T-helper 2 cell treated with Interferon-gamma antibody and Interleukin-4, amounts not matched to agents 5 μg/mL and 100 μg/mL, for 36 hours (primary cell): Measurements from ENCODE around the gene KCTD11.
A peak's percentile ranks its signal among the peaks of the same experiment; 100 is the strongest.
"Not testable (repeated sequence)": the region's sequence is repeated elsewhere in the genome, so short reads cannot be mapped to it uniquely, and the experiment has no call there.

ENCODE experiments used
- DNase-seq: peaks from one replicate; pipeline ENCODE4 v3.0.0; 2021; ENCODE audit warnings: low spot score
- H3K27ac Mint-ChIP-seq: one replicate; pipeline ENCODE4 v1.8.0; 2021; ENCODE audit warnings: mild to moderate bottlenecking, mixed read lengths
- H3K27me3 Mint-ChIP-seq: one replicate; pipeline ENCODE4 v1.8.0; 2021; ENCODE audit warnings: low read depth, mixed read lengths
- H3K36me3 Mint-ChIP-seq: one replicate; pipeline ENCODE4 v1.8.0; 2021; ENCODE audit warnings: low read depth, mixed read lengths
- H3K4me1 Mint-ChIP-seq: one replicate; pipeline ENCODE4 v1.8.0; 2021; ENCODE audit warnings: low read depth, mixed read lengths
- H3K4me3 Mint-ChIP-seq: one replicate; pipeline ENCODE4 v1.8.0; 2022; ENCODE audit warnings: mild to moderate bottlenecking, moderate library complexity, mixed read lengths
- H3K9me3 Mint-ChIP-seq: one replicate; pipeline ENCODE4 v1.8.0; 2021; ENCODE audit warnings: mixed read lengths

The KCTD11 gene

DNA sequence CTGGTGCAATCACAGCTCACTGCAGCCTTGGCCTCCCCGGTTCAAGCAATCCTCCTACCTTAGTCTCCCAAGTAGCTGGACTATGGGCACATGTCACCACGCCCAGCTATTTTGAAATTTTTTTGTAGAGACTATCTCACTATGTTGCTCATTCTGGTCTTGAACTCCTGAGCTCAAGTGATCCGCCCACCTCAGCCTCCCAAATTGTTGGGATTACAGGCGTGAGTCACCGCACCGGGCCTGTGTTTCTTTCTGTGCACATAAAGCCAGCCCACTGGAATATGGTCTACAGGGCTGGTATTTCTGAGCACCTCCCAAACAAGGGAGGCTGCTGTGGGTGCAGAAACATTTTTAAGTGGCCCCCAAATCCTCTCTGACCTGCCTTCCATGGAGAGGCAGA lies 11.3 kb downstream of the KCTD11 start:
- no peak overlapping the region for H3K27ac Mint-ChIP-seq
- no peaks in the 10 kb centered on the region for H3K9me3 Mint-ChIP-seq
- no peaks in the 10 kb centered on the region for H3K36me3 Mint-ChIP-seq
- H3K4me3 Mint-ChIP-seq = no peak overlapping the region
- peaks cover 3% of the 10 kb centered on the region for H3K27me3 Mint-ChIP-seq
- no peaks in the 10 kb centered on the region for H3K4me1 Mint-ChIP-seq
- DNase-seq = no peak

GRCh38 chr17:7365963-7366362 lies 14.0 kb downstream of the KCTD11 start:
- DNase-seq, H3K4me3 Mint-ChIP-seq, H3K27ac Mint-ChIP-seq, H3K9me3 Mint-ChIP-seq, H3K36me3 Mint-ChIP-seq, H3K4me1 Mint-ChIP-seq: not testable (repeated sequence)
- peaks cover 14% of the 10 kb centered on the region for H3K27me3 Mint-ChIP-seq

DNA sequence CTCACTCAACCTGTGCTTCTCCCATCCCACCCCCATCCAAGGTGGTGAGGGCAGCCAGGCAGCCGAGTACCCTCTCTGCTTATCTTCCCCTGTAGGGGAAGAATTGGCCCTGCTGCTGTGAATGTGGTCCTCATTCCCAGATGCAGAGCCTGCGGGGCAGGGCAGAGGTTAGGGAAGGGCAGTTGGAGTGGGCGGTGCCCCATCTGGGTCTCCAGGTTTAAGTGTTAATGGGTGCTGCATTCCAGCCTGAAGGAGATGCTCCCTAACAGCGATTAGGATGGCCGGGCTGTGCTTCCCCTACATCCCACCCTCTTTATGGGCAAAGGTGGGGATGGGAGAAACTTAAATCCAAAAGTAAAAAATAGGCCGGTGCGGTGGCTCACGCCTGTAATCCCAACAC lies 15.1 kb downstream of the KCTD11 start:
- Mint-ChIP-seq H3K4me1 (peaks cover 1% of the 10 kb centered on the region), H3K36me3 (no peaks in the 10 kb centered on the region), H3K27ac (no peak overlapping the region)

GRCh38 chr17:7367918-7368598 lies 16.1 kb downstream of the KCTD11 start:
- no peak overlapping the region for H3K27ac Mint-ChIP-seq
- no peak for DNase-seq
- no peaks in the 10 kb centered on the region for H3K9me3 Mint-ChIP-seq
- H3K4me1 Mint-ChIP-seq = peaks cover 1% of the 10 kb centered on the region
- no peak overlapping the region for H3K4me3 Mint-ChIP-seq
- no peaks in the 10 kb centered on the region for H3K36me3 Mint-ChIP-seq
- H3K27me3 Mint-ChIP-seq = peaks cover 11% of the 10 kb centered on the region

More for the DNA sequence above, 15.1 kb downstream of the KCTD11 start:
- H3K4me3 Mint-ChIP-seq = no peak overlapping the region
- DNase-seq = no peak
- H3K9me3 Mint-ChIP-seq = no peaks in the 10 kb centered on the region
- peaks cover 11% of the 10 kb centered on the region for H3K27me3 Mint-ChIP-seq

DNA sequence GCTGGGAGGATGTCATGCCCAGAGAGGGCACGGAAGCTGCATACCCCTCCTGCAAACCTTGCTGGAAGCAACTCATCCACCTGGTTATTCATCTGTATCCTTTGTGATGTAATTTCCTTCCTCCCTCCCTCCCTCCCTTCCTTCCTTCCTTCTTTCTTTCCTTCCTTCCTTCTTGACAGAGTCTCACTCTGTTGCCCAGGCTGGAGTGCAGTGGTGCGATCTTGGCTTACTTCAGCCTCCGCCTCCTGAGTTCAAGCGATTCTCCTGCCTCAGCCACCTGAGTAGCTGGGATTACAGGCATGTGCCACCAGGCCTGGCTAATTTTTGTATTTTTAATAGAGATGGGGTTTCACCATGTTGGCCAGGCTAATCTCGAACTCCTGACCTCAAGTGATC lies 16.6 kb downstream of the KCTD11 start:
- not testable (repeated sequence) for H3K27ac Mint-ChIP-seq

DNA sequence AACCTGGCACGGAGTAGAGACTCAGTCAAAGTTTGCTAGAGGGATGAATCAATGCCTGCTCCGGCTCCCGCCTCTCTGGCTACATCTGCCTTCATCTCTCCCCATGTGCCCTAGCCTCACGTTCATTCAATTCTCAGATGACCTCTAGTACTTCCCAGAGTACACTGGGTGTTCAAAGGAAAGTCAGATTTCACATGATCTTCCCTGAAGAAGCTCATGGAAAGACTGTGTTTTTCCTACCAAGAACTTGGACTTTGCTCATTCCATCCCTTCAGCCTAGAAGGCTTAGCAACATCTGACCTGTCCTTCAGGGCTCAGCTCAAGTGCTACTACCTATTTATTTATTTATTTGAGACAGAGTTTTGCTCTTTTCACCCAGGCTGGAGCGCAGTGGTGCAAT lies 17.9 kb downstream of the KCTD11 start:
- H3K4me1 Mint-ChIP-seq = peaks cover 1% of the 10 kb centered on the region
- no peak overlapping the region for H3K4me3 Mint-ChIP-seq

More for the DNA sequence above, 16.6 kb downstream of the KCTD11 start:
- peaks cover 11% of the 10 kb centered on the region for H3K27me3 Mint-ChIP-seq
- not testable (repeated sequence) for H3K4me1 Mint-ChIP-seq, H3K4me3 Mint-ChIP-seq, H3K36me3 Mint-ChIP-seq, H3K9me3 Mint-ChIP-seq, DNase-seq

DNA sequence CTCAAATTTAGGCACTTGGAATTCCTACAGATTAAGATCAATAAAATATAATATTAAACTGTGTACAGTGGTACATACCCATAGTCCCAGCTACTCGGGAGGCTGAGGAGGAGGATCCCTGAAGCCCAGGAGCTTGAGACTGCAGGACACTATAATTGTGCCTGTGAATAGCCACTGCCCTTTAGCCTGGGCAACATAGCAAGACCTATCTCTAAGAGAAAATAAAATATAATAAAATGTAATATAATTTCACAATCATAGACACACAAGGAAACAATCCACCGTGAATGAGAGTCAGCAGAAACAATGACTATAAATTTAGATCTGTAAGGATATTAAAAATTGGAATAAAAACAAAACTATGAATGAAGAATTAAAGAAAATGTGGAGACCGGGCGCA lies 18.9 kb downstream of the KCTD11 start:
- Mint-ChIP-seq H3K36me3 (no peaks in the 10 kb centered on the region), H3K4me1 (peaks cover 1% of the 10 kb centered on the region), H3K27me3 (peaks cover 14% of the 10 kb centered on the region), H3K9me3 (no peaks in the 10 kb centered on the region), H3K27ac (no peak overlapping the region), H3K4me3 (no peak overlapping the region)
- DNase-seq = no peak

More for the DNA sequence above, 17.9 kb downstream of the KCTD11 start:
- Mint-ChIP-seq H3K36me3 (no peaks in the 10 kb centered on the region), H3K27ac (no peak overlapping the region), H3K9me3 (no peaks in the 10 kb centered on the region), H3K27me3 (peaks cover 14% of the 10 kb centered on the region)
- no peak for DNase-seq

GRCh38 chr17:7374353-7374752 lies 22.4 kb downstream of the KCTD11 start:
- Mint-ChIP-seq H3K36me3 (no peaks in the 10 kb centered on the region), H3K4me1 (no peaks in the 10 kb centered on the region), H3K27ac (no peak overlapping the region), H3K27me3 (peaks cover 19% of the 10 kb centered on the region), H3K9me3 (peaks cover 4% of the 10 kb centered on the region), H3K4me3 (no peak overlapping the region)
- DNase-seq = no peak

GRCh38 chr17:7379134-7379533 lies 27.2 kb downstream of the KCTD11 start:
- H3K4me3 Mint-ChIP-seq = no peak overlapping the region
- peaks cover 5% of the 10 kb centered on the region for H3K9me3 Mint-ChIP-seq
- no peak overlapping the region for H3K27ac Mint-ChIP-seq
- H3K4me1 Mint-ChIP-seq = no peaks in the 10 kb centered on the region
- no peaks in the 10 kb centered on the region for H3K36me3 Mint-ChIP-seq
- H3K27me3 Mint-ChIP-seq = peaks cover 39% of the 10 kb centered on the region
- DNase-seq = no peak

GRCh38 chr17:7380321-7380720 lies 28.4 kb downstream of the KCTD11 start:
- no peaks in the 10 kb centered on the region for H3K36me3 Mint-ChIP-seq
- peaks cover 5% of the 10 kb centered on the region for H3K9me3 Mint-ChIP-seq
- no peak overlapping the region for H3K4me3 Mint-ChIP-seq
- peaks cover 37% of the 10 kb centered on the region for H3K27me3 Mint-ChIP-seq
- DNase-seq = no peak
- H3K27ac Mint-ChIP-seq = no peak overlapping the region
- peaks cover 5% of the 10 kb centered on the region for H3K4me1 Mint-ChIP-seq

DNA sequence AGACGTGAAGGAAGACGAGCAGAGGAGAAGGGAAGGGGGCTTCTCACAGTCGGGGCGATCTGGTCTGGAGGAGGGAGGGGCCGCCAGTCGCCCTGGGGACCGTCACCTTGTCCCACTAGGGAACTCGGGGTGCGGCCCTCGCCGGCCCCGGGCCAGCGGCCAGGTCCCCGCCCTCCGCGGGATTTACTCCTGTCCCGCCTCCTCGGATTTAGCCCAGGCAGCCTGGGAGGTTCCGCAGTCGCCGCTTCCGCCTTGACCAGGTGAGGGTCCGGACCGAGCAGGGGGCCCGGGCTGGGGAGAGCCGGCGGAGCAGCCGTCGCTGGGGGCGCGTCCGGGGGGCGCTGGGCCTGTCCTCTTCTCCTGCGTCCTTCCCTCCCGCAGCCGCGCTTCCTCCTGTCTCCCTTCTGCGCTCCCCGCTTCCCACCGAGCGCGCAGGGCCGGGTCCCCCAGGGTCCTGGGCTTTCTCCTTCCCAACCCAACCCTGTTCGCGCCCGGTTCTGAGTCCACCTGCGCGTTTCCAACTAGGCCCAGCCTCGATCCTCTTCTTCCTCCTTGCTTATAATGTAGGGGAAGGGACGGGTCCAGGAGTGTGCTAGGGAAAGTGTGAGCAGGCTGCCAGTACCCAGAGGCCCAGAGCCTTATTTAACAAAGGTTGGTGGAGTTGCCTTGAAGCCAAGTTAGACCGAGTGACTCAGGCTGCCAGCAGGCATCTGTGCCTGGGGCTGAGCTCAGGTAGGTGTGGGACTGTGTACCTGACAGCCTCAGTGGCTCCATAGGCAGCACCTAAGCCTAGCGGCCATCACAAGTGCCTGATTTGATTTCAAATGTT lies 29.1 kb downstream of the KCTD11 start, which contains the start of gene TNK1:
Gene TNK1 (plus strand): TSS at position 235 of the 829 bp plus-strand sequence. CDS start 1,838 bp downstream, outside the sequence.
- H3K27ac Mint-ChIP-seq = no peak within 1 kb of the TSS
- peaks cover 5% of the 10 kb centered on the region for H3K9me3 Mint-ChIP-seq
- peaks cover 5% of the 10 kb centered on the region for H3K4me1 Mint-ChIP-seq
- DNase-seq = no peak
- no peak within 1 kb of the TSS for H3K4me3 Mint-ChIP-seq
- peaks cover 37% of the 10 kb centered on the region for H3K27me3 Mint-ChIP-seq
- H3K36me3 Mint-ChIP-seq = peaks cover 3% of the 10 kb centered on the region

- Mint-ChIP-seq H3K4me3 (no peak overlapping the region), H3K36me3 (peaks cover 10% of the 10 kb centered on the region), H3K27me3 (peaks cover 32% of the 10 kb centered on the region), H3K4me1 (peaks cover 5% of the 10 kb centered on the region), H3K27ac (no peak overlapping the region), H3K9me3 (peaks cover 5% of the 10 kb centered on the region)
- no peak for DNase-seq
Measured at GRCh38 chr17:7382901-7383300, 30.9 kb downstream of the KCTD11 start.

- Mint-ChIP-seq H3K4me3 (no peak overlapping the region), H3K27me3 (peaks cover 32% of the 10 kb centered on the region), H3K4me1 (peaks cover 5% of the 10 kb centered on the region), H3K9me3 (peaks cover 5% of the 10 kb centered on the region), H3K36me3 (peaks cover 11% of the 10 kb centered on the region), H3K27ac (no peak overlapping the region)
- no peak for DNase-seq
Measured at GRCh38 chr17:7383371-7383741, 31.4 kb downstream of the KCTD11 start.

DNA sequence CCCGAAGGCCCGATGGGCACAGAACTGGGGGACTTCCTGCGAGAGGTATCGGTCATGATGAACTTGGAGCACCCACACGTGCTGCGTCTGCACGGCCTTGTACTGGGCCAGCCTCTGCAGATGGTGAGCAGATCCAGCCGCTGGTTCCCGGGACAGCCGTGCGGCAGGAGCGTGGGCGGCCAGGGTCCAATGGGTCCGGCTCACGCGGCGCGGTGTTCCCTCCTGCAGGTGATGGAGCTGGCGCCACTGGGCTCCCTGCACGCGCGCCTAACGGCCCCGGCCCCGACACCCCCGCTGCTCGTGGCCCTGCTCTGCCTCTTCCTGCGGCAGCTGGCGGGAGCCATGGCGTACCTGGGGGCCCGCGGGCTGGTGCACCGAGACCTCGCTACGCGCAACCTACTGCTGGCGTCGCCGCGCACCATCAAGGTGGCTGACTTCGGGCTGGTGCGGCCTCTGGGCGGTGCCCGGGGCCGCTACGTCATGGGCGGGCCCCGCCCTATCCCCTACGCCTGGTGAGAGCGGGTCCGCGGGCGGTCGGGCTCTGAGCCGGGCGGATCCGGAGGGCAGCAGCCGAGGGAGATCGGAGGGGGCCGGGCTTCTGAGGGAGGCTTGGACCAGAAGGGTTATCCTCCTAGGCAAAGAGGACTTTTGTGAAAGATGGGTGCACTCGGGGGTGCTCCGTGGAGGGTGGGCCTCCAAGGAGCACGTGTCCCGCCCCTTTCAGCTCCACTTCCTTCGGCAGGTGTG lies 32.0 kb downstream of the KCTD11 start:
- Mint-ChIP-seq H3K4me1 (peaks cover 5% of the 10 kb centered on the region), H3K27me3 (peaks cover 32% of the 10 kb centered on the region), H3K4me3 (peak overlapping the region; percentile 66), H3K9me3 (peaks cover 5% of the 10 kb centered on the region), H3K36me3 (peaks cover 14% of the 10 kb centered on the region), H3K27ac (peak overlapping the region; percentile 22)
- peak; percentile 72 for DNase-seq
